Brain microvascular endothelial cell (primary cell): ENCODE results near the gene CAMTA1.
A peak's percentile ranks its signal among the peaks of the same experiment; 100 is the strongest.

Experiments used
- DNase-seq: peaks from one replicate; pipeline ENCODE4 v3.0.0-alpha.2; 2020
- H3K27ac ChIP-seq: fragments of 250-450 bp; sonication (Bioruptor Pico); 2 replicates; pipeline ENCODE4 v1.5.1; 2020; ENCODE audit warnings: mild to moderate bottlenecking, moderate library complexity
- H3K27me3 ChIP-seq: fragments of 250-450 bp; sonication (Bioruptor Pico); replicated peaks from 2 replicates; pipeline ENCODE4 v1.5.1; 2020; ENCODE audit warnings: mild to moderate bottlenecking
- H3K36me3 ChIP-seq: fragments of 250-450 bp; sonication (Bioruptor Pico); replicated peaks from 2 replicates; pipeline ENCODE4 v1.5.1; 2020; ENCODE audit warnings: mild to moderate bottlenecking
- H3K4me3 ChIP-seq: 2 replicates; pipeline ENCODE4 v1.5.1; 2011; ENCODE audit warnings: low read depth, mild to moderate bottlenecking, control low read depth, low read length, moderate library complexity
- in situ Hi-C: cut with HindIII; loops from 2 replicates; pipeline ENCODE4 v1.10.0; 2017; ENCODE audit warnings: low sequenced_read_pairs, low pct_ligation_motif_present
- TF ChIP-seq, protein P1 (sequence below): IDR thresholded peaks from 2 replicates; pipeline ENCODE4 v1.5.1; 2011; ENCODE audit warnings: low read depth, mild to moderate bottlenecking, moderate library complexity, low read length, control low read depth, inconsistent platforms; ENCODE audit errors: missing control alignments

CAMTA1 gene

DNA sequence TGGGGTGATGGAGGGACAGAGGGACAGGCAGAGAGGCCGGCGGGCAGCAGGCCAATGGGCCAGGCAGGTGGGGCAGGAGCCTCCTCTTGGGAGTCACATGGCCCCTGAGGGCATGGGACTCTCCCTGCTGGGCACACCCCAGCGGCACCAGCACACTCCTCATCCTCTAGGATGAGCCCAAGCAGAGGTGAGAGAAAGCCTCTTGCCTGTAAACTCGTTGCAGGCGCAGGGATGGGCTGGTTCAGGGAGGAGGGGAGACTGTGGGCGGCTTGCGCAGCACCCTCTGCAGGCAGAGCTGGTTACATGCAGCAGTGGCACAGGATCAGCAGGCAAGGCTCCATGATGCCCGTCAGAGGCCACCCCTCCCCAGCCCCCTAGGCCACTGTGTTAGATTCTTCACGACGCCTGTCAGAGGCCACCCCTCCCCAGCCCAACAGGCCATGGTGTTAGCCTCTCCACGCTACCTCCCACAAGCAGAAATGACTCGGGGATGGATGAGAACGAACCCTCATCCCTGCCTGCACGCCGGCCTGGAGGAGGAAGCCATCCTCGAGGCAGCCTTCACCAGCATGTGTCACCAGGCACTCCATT lies 776.2 kb downstream of the CAMTA1 start:
- in situ Hi-C loops = no loop called here
- no peaks in the 10 kb centered on the region for H3K36me3 ChIP-seq
- TF ChIP-seq, protein P1, sequence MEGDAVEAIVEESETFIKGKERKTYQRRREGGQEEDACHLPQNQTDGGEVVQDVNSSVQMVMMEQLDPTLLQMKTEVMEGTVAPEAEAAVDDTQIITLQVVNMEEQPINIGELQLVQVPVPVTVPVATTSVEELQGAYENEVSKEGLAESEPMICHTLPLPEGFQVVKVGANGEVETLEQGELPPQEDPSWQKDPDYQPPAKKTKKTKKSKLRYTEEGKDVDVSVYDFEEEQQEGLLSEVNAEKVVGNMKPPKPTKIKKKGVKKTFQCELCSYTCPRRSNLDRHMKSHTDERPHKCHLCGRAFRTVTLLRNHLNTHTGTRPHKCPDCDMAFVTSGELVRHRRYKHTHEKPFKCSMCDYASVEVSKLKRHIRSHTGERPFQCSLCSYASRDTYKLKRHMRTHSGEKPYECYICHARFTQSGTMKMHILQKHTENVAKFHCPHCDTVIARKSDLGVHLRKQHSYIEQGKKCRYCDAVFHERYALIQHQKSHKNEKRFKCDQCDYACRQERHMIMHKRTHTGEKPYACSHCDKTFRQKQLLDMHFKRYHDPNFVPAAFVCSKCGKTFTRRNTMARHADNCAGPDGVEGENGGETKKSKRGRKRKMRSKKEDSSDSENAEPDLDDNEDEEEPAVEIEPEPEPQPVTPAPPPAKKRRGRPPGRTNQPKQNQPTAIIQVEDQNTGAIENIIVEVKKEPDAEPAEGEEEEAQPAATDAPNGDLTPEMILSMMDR = peak; percentile 72
- no peak overlapping the region for H3K4me3 ChIP-seq
- no peak overlapping the region for H3K27ac ChIP-seq
- no peak for DNase-seq
- no peaks in the 10 kb centered on the region for H3K27me3 ChIP-seq

DNA sequence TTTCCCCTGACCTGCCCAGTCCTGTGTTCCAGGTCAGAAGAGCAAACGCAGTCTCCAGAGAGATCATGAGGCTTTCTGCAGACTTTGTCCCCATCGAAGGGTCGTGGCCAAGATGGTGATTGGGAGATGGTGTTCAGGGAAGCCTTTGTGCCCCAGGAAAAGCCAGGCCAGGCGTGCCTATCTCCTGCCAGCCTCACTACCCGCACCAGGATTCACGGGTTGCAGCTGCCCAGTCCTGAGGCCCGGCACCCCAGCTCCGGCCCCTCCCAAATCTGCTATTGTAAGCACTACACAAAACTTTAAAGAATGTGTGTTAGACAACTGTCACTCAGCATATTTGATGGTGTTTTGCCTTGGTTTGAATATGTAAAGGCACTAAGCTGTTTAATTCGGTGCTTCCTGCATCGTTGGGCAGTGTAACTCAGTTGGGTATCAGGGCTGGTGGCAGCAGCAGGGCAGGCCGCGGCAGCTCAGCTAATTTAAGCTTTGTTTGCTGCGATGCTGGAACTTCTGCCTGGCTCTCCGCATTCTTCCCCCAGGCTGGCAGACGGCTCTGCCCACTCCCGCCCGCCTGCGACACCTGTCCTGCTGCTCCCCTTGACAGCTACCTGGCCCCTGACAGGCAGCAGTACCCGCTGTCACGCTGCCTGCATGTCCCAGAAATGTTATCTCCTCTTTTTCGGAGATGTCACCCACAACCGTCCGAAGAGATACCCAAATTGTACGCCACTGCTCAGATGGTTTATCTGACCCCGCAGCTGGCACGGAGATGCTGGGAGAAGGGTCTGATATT lies 776.9 kb downstream of the CAMTA1 start:
- DNase-seq = no peak
- H3K27ac ChIP-seq = no peak overlapping the region
- TF ChIP-seq, protein P1 = no peak
- in situ Hi-C loops = no loop called here
- no peak overlapping the region for H3K4me3 ChIP-seq
- H3K36me3 ChIP-seq = no peaks in the 10 kb centered on the region
- H3K27me3 ChIP-seq = no peaks in the 10 kb centered on the region

DNA sequence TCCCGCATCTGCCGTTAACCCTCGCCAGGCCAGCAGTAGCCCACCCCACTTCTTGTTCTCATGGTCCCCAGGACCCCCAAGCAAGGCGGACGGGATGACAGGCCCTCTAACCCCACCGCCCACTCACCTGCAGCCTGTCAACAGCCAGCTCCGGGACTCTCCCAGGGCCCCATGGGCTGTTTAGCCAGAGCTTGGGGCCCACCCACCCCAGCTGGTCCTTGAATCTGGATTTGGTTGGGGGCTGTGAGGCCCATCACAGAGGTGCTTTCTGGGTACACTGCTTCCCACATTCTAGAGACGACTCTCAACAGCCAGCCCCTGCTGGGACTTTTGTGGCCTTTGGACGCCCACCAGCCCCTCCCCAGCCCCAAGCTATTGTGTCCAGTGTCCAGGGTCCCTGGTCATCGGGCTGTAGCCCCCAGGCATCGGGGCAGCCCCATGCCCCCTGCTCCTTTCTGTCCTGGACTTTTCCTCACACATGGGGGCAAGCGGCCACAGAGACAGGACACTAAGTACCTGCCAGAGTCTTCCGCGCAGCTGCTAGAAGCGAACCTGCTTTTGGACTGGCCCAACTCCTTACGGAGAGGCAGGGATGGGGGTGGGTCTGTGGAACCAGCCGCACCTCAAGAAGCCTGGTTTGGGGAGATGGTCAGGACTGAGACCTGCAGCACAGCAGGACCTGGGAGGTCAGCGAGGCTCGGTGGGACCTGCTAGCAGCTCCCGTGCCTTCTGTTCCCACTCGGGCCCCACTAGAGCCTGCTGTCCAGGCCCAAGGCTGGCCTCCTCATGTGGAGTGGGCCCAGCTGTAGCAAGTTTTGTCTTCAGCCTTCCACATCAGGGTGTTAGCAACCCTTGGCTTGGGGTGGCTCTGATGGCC lies 777.7 kb downstream of the CAMTA1 start:
- TF ChIP-seq, protein P1 = no peak
- in situ Hi-C loops = no loop called here
- DNase-seq = no peak
- no peak overlapping the region for H3K27ac ChIP-seq
- no peak overlapping the region for H3K4me3 ChIP-seq
- no peaks in the 10 kb centered on the region for H3K36me3 ChIP-seq
- no peaks in the 10 kb centered on the region for H3K27me3 ChIP-seq

DNA sequence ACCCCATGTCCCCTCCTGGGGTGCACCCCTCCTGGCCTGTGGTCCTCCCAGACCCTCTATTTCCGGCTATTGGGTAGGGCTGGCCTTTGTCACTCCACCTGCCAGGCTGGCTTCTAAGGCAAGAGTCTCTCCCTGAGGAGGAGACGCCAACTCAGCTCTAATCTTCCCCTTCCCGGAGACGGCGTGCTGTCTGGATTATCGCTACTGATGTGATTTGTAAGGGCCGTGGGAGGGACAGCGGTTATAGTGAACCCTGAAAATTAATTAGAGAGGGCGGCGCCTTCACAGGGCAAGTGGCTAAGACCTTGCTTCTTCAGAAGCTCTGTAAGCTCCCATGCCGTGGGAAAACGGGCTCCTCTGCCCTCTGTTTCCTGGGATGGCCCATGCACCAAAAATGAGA lies 778.9 kb downstream of the CAMTA1 start:
- Histone ChIP-seq H3K27ac (no peak overlapping the region), H3K4me3 (no peak overlapping the region), H3K27me3 (no peaks in the 10 kb centered on the region), H3K36me3 (no peaks in the 10 kb centered on the region)
- DNase-seq = no peak
- in situ Hi-C loops = no loop called here
- TF ChIP-seq, protein P1 = no peak

DNA sequence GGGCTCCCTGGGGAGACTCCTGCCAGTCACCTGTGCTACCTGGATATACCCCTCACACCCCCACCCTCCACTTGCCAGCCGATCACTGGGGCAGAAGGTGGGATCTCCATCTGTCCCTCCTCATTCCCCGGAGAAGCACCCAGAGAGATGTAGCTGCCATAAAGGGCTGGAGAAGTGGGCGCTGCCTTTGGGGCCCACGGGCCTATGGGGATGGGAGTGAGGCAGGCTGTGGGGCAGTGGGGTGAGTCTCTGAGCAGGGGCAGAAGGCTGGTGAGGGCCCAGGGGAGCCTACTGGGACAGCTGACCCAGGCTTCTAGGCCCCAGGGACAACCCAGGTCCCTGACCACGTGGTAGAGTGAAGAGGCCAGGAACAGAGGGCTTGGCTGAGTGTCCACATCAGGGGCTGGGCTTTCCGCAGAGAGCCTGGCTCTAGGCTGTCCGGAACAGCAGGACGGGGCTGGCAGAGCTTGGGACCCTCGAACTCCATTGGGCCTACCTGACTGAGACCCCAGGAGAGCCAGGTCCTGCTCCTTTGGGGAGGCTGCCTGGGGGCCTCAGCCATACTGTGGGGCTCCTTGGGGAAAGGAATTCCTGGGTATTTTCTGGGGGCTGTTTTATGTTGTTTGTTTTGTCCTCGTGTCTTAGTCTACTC lies 780.0 kb downstream of the CAMTA1 start:
- TF ChIP-seq, protein P1 = no peak
- DNase-seq = no peak
- Histone ChIP-seq H3K27ac (no peak overlapping the region), H3K4me3 (no peak overlapping the region), H3K27me3 (no peaks in the 10 kb centered on the region), H3K36me3 (no peaks in the 10 kb centered on the region)
- in situ Hi-C loops = no loop called here
